Vagina (tissue), 2 donors: ENCODE measurements around the gene PRSS27.

Experiments used
- POLR2AphosphoS5 ChIP-seq, 2 donors: sonication (generic); formaldehyde crosslinking; IDR thresholded peaks; one replicate each; pipeline ENCODE4 v1.9.0; 2017; ENCODE audit warnings: antibody characterized with exemption in 2 of 2, mild to moderate bottlenecking in 2 of 2, low read depth in 1 of 2; ENCODE audit not compliant: insufficient read depth in 1 of 2
- TF ChIP-seq, protein P1 (sequence below), 3 experiments: fragments of 450-650 bp in 2 of 3; fragments of 200-600 bp in 1 of 3; sonication (generic) in 1 of 3; IDR thresholded peaks; one replicate each; pipeline ENCODE4 v1.5.1; 2017 to 2019; ENCODE audit warnings: antibody characterized with exemption in 3 of 3, mild to moderate bottlenecking in 2 of 3, moderate library complexity in 2 of 3

DNA sequence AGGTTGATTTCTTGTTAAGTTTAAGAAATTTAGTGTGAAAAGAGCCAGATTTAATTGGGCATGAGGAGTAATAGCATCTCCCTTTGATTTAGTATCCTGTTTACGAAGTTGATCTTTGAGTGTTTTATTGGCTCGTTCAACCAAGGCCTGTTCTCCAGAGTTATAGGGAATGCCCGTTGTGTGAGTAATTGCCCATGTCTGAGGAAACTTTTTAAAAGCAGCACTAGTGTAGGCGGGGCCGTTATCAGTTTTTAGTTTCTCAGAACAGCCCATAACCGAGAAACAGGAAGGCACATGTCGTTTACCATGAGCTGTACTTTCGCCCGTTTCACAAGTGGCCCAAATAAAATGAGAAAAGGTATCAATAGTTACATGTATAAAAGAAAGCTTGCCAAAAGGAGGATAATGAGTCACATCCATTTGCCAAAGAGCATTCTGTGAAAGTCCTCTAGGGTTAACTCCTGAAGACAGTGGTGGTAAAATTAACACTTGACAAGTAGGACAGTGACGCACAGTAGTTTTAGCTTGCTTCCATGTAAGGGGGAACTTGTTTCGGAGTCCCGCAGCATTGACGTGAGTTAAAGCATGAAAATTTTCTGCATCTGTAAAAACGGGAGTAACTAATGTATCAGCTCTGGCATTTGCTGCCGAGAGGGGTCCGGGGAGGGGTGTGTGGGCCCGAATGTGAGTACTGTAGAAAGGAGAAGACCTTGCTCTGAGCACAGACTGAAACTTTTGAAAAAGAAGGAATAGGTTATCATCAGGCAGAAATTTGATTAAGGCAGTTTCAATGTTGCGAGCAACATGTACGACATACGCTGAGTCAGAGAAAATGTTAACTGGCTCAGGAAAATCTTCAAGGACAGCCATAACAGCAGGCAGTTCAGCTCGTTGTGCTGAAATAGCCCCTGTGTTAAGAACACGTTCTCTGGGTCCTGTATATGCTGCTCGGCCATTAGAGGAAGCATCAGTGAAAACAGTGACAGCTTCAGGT lies 56.2 kb downstream of the PRSS27 start:
- TF ChIP-seq POLR2AphosphoS5 (IDR thresholded peaks at IDR 0.05; ENCODE audit: insufficient read depth in 1 of 2, low read depth in 1 of 2): peak in 1 of 2 donors; percentile 55
- TF ChIP-seq, protein P1, sequence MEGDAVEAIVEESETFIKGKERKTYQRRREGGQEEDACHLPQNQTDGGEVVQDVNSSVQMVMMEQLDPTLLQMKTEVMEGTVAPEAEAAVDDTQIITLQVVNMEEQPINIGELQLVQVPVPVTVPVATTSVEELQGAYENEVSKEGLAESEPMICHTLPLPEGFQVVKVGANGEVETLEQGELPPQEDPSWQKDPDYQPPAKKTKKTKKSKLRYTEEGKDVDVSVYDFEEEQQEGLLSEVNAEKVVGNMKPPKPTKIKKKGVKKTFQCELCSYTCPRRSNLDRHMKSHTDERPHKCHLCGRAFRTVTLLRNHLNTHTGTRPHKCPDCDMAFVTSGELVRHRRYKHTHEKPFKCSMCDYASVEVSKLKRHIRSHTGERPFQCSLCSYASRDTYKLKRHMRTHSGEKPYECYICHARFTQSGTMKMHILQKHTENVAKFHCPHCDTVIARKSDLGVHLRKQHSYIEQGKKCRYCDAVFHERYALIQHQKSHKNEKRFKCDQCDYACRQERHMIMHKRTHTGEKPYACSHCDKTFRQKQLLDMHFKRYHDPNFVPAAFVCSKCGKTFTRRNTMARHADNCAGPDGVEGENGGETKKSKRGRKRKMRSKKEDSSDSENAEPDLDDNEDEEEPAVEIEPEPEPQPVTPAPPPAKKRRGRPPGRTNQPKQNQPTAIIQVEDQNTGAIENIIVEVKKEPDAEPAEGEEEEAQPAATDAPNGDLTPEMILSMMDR (IDR thresholded peaks at IDR 0.05): no peak
